ENCODE results near the gene ACTR6.

Gene ACTR6

GRCh38 chr12:100200463-100201181 lies at the start of gene ACTR6:
ACTR6 (plus strand) TSS chr12:100200815; CDS start chr12:100200852, 37 bp downstream.
- DNase-seq (ENCODE audit: low spot score in 2 of 2) (peak; percentile 83 to 98), ATAC-seq (peak; percentile 92)
- peak within 1 kb of the TSS; percentile 95 for H3K4me3 Mint-ChIP-seq
- H3K36me3 Mint-ChIP-seq: peaks cover 45% of the 10 kb centered on the region
- H3K27ac Mint-ChIP-seq: peak within 1 kb of the TSS; percentile 98
- peaks cover 35% of the 10 kb centered on the region for H3K4me1 Mint-ChIP-seq
- H3K9me3 Mint-ChIP-seq: no peaks in the 10 kb centered on the region

DNA sequence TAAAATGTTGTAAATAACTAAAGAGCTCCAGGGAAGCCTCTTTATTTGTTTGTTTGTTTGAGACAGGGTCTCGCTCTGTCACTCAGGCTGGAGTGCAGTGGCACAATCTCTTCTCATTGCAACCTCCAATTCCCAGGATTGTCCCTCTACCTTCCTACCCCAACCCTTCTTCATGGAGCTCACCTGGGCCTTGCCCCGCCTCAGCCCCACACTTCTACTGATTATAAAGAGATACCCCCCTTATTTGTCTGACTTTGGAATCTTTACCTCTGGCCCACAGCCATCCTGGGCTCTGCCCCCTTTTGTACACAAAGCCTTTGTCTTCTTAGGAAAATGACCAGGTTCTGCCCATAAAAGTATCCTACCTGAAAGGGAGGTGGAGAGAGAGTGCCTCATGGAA lies 48.8 kb upstream of the ACTR6 start:
- H3K4me1 Mint-ChIP-seq: peaks cover 12% of the 10 kb centered on the region
- H3K9me3 Mint-ChIP-seq: no peaks in the 10 kb centered on the region
- H3K4me3 Mint-ChIP-seq: no peak overlapping the region
- DNase-seq (ENCODE audit: low spot score in 2 of 2) (no peak), ATAC-seq (no peak)
- H3K27ac Mint-ChIP-seq: no peak overlapping the region
- H3K36me3 Mint-ChIP-seq: no peaks in the 10 kb centered on the region

DNA sequence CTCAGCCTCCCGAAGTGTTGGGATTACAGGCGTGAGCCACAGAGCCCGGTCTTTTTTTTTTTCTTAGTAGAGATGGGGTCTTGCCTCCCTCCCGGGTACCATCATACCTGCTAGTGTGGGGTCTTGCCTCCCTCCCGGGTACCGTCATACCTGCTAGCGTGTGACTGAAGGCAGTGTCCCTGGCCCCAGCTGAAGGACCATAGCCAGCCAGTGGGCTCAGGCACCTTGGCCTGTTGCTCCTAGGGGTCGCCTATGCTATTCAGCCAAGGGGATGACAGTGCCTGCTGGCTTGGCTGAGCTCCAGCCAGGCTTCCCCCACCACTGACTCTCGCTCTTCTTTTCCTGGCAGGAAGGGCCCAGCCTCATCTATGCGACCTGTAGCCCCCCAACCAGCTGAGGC lies 47.5 kb upstream of the ACTR6 start:
- no peaks in the 10 kb centered on the region for H3K36me3 Mint-ChIP-seq
- no peak for DNase-seq (ENCODE audit: low spot score in 2 of 2)
- no peak overlapping the region for H3K4me3 Mint-ChIP-seq
- H3K9me3 Mint-ChIP-seq: no peaks in the 10 kb centered on the region
- ATAC-seq: no peak
- peaks cover 12% of the 10 kb centered on the region for H3K4me1 Mint-ChIP-seq
- H3K27ac Mint-ChIP-seq: no peak overlapping the region

- Mint-ChIP-seq H3K4me1 (peaks cover 12% of the 10 kb centered on the region), H3K4me3 (no peak overlapping the region), H3K9me3 (no peaks in the 10 kb centered on the region), H3K36me3 (no peaks in the 10 kb centered on the region), H3K27ac (peak overlapping the region; percentile 87)
- DNase-seq (ENCODE audit: low spot score in 2 of 2): peak; percentile 70 to 86
- peak; percentile 74 for ATAC-seq
Observed at GRCh38 chr12:100154474-100155247, 46.0 kb upstream of the ACTR6 start.

DNA sequence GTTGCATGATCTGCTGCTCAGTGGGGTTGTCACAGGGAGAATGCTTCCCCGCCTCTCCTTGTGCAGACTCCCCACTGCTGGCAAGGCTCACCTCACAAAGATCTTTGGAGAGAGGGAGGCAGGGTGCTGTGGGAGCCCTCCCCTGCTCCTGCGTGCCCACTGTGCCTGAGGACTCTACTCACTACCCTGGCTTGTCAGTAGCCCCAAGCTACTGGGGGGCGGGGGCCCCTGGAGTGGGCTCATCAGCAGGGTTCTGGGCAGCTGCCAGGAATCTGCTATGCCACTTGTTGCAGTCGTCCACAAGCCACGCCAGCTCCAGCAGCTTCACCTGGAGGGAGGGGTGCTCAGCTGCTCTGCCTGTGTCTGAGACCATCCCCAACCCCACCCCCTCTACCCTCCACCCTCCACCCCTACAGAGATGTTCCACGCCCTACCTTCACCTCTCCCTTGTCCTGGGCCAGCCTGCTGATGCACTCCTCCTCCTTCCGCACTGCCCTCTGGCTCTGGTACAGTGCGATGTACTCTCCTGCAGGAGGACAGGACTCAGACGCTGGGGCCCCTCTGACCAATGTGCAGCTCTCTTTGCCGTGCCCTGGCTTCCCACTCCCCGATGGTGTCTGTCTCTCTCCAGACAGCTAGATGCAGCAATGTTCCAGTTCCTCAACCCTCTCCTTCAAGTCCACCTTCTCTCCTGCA lies 43.7 kb upstream of the ACTR6 start:
- peaks cover 12% of the 10 kb centered on the region for H3K4me1 Mint-ChIP-seq
- DNase-seq (ENCODE audit: low spot score in 2 of 2) (no peak), ATAC-seq (peak; percentile 22)
- H3K9me3 Mint-ChIP-seq: no peaks in the 10 kb centered on the region
- H3K36me3 Mint-ChIP-seq: no peaks in the 10 kb centered on the region
- peak overlapping the region; percentile 82 for H3K27ac Mint-ChIP-seq
- no peak overlapping the region for H3K4me3 Mint-ChIP-seq

DNA sequence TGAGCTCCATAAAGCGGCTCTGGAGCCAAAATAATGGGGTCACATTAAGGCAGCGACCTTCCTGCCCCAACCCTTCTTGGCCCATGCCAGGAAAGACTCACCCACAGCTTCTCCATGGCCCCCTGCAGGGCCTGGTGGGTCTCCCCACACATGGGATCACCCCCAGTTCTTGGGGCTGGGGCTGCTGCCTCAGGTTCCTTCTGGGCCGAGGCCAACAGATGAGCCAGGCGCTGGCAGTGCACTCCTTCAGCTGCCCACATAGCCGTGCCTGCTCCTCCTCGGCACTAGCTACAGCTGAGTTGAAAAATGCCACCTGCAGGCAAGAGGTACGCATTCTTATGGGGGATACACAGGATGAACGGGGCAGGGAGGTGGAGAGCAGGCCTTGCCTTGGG lies 43.2 kb upstream of the ACTR6 start:
- peaks cover 12% of the 10 kb centered on the region for H3K4me1 Mint-ChIP-seq
- H3K27ac Mint-ChIP-seq: peak overlapping the region; percentile 82
- ATAC-seq: no peak
- H3K36me3 Mint-ChIP-seq: no peaks in the 10 kb centered on the region
- no peak overlapping the region for H3K4me3 Mint-ChIP-seq
- no peak for DNase-seq (ENCODE audit: low spot score in 2 of 2)
- no peaks in the 10 kb centered on the region for H3K9me3 Mint-ChIP-seq

DNA sequence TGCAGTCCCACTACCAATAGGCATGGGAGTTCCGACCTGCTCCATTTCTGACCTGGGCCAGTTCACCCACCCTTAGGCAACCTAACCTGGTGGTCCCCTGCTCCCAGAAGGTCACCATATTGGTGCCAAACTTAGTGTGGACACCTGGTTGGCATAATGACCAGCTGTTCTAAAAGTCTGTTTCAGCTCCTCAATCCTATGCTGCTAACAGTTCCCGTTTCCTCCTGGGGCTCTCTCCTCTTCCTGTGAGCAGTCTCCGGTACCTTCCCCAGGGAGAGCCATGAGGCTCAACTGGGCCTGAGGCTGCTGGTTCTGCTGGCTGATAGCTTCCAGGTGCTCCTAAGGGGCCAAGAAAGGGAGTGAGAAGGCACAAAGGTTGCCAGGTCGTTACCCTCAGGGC lies 42.1 kb upstream of the ACTR6 start:
- Mint-ChIP-seq H3K9me3 (no peaks in the 10 kb centered on the region), H3K27ac (no peak overlapping the region), H3K4me3 (no peak overlapping the region), H3K36me3 (no peaks in the 10 kb centered on the region), H3K4me1 (peaks cover 13% of the 10 kb centered on the region)
- ATAC-seq (no peak), DNase-seq (ENCODE audit: low spot score in 2 of 2) (no peak)

DNA sequence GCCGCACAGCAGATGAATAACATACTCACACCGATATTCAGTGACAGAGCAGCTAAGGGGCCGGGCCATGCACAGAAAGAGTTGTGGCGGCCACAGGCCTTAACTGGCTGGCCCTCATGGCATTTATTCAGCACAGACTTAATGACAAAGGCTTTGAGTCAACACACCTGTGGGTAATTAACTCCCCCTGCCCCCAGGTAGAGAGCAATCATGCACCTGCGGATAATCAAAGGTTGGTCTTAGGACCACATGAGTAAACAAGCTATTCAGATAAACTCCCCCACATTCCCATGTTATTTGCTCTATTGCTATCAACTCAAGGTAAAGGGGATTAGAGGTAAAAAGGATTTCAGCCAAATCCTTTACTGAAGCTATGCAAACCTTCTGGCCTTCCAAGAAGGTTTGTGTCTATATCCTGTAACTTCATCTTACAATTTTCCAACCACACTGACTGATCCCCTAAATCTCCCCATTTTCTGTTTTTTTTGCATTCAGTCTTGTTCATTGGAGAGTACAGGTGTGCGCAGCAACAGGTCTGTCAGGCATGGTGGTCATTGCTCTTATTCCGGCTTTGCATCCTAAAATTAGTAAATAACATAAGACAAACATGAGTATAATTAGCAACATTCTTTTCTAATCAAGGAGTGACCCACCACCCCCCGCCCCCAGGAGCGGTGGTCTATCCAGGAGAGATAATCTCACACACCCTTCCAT lies 41.1 kb upstream of the ACTR6 start:
- ATAC-seq (no peak), DNase-seq (ENCODE audit: low spot score in 2 of 2) (no peak)
- H3K9me3 Mint-ChIP-seq: no peaks in the 10 kb centered on the region
- H3K27ac Mint-ChIP-seq: no peak overlapping the region
- H3K4me3 Mint-ChIP-seq: no peak overlapping the region
- H3K36me3 Mint-ChIP-seq: no peaks in the 10 kb centered on the region
- peaks cover 16% of the 10 kb centered on the region for H3K4me1 Mint-ChIP-seq

DNA sequence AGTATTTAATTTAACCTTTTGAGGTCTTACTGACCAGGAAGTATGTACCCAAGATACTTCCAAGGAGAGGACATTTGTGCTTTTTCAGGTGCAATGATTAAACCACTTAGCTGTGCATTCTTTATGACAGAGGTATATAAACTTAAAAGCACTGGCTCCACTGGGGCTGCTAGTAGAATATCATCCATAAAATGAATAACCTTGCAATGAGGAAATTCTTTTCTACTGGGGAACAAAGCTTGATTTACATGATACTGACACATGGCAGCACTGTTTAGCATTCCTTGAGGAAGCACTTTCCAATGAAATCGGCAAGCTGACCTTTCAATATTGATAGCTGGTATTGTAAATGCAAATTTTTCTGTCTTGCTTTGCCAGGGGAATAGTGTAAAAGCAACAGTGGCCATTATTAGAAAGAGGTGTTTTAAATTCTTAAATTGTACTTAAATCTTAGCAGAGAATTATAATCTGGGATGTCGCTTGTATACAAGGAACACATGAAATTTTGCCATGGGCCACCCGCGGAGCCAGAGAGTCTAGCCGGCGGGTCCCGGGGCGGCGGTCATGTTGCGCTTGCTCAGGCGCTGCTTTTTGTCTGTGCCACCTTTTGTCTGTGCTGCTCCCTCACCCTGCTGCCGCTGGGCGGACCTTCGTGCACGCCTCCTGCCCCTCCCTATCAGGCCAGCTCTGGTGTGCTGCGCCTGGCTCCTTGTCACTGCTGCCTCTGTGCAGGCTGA lies 37.0 kb upstream of the ACTR6 start:
- no peaks in the 10 kb centered on the region for H3K9me3 Mint-ChIP-seq
- H3K27ac Mint-ChIP-seq: peak overlapping the region; percentile 23
- H3K4me3 Mint-ChIP-seq: peak overlapping the region; percentile 43
- H3K4me1 Mint-ChIP-seq: peaks cover 11% of the 10 kb centered on the region
- H3K36me3 Mint-ChIP-seq: no peaks in the 10 kb centered on the region
- DNase-seq (ENCODE audit: low spot score in 2 of 2) (peak; percentile 33 to 74), ATAC-seq (peak; percentile 99)

DNA sequence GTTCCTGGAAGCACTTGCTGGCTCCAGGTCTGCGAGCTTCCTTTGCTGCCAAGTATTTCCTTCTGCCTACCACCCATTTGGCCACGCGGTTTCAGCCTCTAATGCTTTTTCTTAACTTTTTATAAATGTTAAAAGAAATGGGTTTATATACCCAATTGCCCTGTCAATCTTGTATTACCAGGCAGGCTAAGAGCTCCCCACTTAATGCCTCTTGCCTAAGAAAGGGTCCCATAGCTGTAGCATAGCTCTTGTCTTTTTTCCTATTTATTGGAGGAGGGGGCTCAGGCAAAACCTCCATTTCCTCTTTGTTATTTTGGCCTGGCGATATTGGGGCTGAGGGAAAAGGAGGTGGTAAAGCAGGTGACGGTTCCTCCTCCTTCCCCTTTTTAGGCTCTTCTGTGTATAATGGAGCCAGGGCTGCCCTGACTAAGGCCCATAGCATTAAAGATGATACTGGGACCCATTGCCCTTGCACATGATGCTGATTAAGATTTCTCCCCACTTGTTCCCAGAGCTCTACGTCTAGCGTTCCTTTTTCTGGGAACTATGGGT lies 36.4 kb upstream of the ACTR6 start:
- Mint-ChIP-seq H3K4me1 (peaks cover 11% of the 10 kb centered on the region), H3K9me3 (no peaks in the 10 kb centered on the region), H3K4me3 (peak overlapping the region; percentile 43), H3K36me3 (no peaks in the 10 kb centered on the region), H3K27ac (peak overlapping the region; percentile 23)
- ATAC-seq: no peak
- DNase-seq (ENCODE audit: low spot score in 2 of 2): no peak

- no peak overlapping the region for H3K27ac Mint-ChIP-seq
- H3K9me3 Mint-ChIP-seq: no peaks in the 10 kb centered on the region
- DNase-seq (ENCODE audit: low spot score in 2 of 2) (no peak), ATAC-seq (no peak)
- no peak overlapping the region for H3K4me3 Mint-ChIP-seq
- H3K36me3 Mint-ChIP-seq: no peaks in the 10 kb centered on the region
- peaks cover 11% of the 10 kb centered on the region for H3K4me1 Mint-ChIP-seq
Observed at GRCh38 chr12:100165356-100165755, 35.3 kb upstream of the ACTR6 start.

GRCh38 chr12:100166232-100166631 lies 34.4 kb upstream of the ACTR6 start:
- H3K27ac Mint-ChIP-seq: no peak overlapping the region
- ATAC-seq (no peak), DNase-seq (ENCODE audit: low spot score in 2 of 2) (no peak)
- no peaks in the 10 kb centered on the region for H3K9me3 Mint-ChIP-seq
- H3K36me3 Mint-ChIP-seq: no peaks in the 10 kb centered on the region
- H3K4me1 Mint-ChIP-seq: peaks cover 11% of the 10 kb centered on the region
- no peak overlapping the region for H3K4me3 Mint-ChIP-seq

- no peaks in the 10 kb centered on the region for H3K9me3 Mint-ChIP-seq
- no peaks in the 10 kb centered on the region for H3K36me3 Mint-ChIP-seq
- H3K4me3 Mint-ChIP-seq: no peak overlapping the region
- no peak for DNase-seq (ENCODE audit: low spot score in 2 of 2)
- peaks cover 10% of the 10 kb centered on the region for H3K4me1 Mint-ChIP-seq
- no peak for ATAC-seq
- no peak overlapping the region for H3K27ac Mint-ChIP-seq
Observed at GRCh38 chr12:100168562-100168961, 32.1 kb upstream of the ACTR6 start.

GRCh38 chr12:100169345-100169744 lies 31.3 kb upstream of the ACTR6 start:
- Mint-ChIP-seq H3K4me3 (no peak overlapping the region), H3K27ac (no peak overlapping the region), H3K9me3 (no peaks in the 10 kb centered on the region), H3K36me3 (no peaks in the 10 kb centered on the region), H3K4me1 (peaks cover 2% of the 10 kb centered on the region)
- DNase-seq (ENCODE audit: low spot score in 2 of 2) (no peak), ATAC-seq (no peak)
